ENCODE measurements around the gene ARSH. TPM values are rescaled to one million over a fixed set of nuclear protein-coding genes. Genes with fewer than 3 reads are reported as not detected.

ARSH gene
- total RNA-seq, 1 experiment from 2014 or later, result not detected

DNA sequence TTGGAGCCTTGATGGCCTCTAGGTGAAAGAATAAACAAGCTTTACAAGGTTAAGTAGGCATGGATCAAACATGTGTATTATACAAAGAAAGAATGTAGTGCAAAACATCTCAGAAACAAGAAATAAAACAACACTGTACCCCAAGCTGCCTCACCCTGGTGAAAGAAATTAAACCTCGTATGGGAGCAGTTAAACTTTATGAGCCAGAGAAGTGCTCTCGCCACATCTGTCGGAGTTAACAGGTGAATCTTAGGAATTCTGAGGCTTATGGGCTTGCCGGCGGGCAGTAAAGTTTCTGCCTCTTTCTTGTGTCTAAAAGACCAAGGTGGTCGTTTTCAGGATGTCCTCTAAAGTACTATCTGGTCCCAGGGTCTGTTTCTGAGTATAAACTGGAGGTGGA lies 34.0 kb upstream of the ARSH start:
- no peaks in the 10 kb centered on the region for H3K4me1 ChIP-seq (ENCODE audit: control insufficient read depth in 1 of 2, insufficient read depth in 2 of 2, low read length in 2 of 2)
- no peak overlapping the region for H3K4me3 ChIP-seq (replicated peaks in 1 of 2; ENCODE audit: low read depth in 1 of 2, low read length in 2 of 2)
- H3K4me2 ChIP-seq (ENCODE audit: low read length), result no peak overlapping the region
- H3K9me2 ChIP-seq (ENCODE audit: insufficient read depth), result no peaks in the 10 kb centered on the region
- H3K36me3 ChIP-seq (ENCODE audit: control insufficient read depth in 1 of 2, insufficient read depth in 2 of 2, low read length in 2 of 2), result no peaks in the 10 kb centered on the region
- ATAC-seq, result no peak
- DNase-seq (ENCODE audit: low read depth, low spot score), result no peak
- no peak overlapping the region for H3K9ac ChIP-seq (ENCODE audit: low read length)
- POLR2A ChIA-PET, result no interaction called here
- H3K79me2 ChIP-seq (ENCODE audit: insufficient read depth, low read length), result no peaks in the 10 kb centered on the region
- TF ChIP-seq SIN3A (IDR thresholded peaks at IDR 0.05; ENCODE audit: low read depth) (no peak), RAD21 (IDR thresholded peaks at IDR 0.05; ENCODE audit: low read depth) (no peak), EGR1 (IDR thresholded peaks at IDR 0.05; ENCODE audit: low read depth) (no peak), POLR2AphosphoS5 (IDR thresholded peaks at IDR 0.05; ENCODE audit: low read depth, low read length) (no peak), JUND (IDR thresholded peaks at IDR 0.05) (no peak), TCF7L2 (IDR thresholded peaks at IDR 0.05; ENCODE audit: borderline replicate concordance, extremely low read depth, insufficient read depth, insufficient read length) (no peak), FOSL1 (IDR thresholded peaks at IDR 0.05; ENCODE audit: low read depth) (no peak), EZH2 (IDR thresholded peaks at IDR 0.05) (no peak), CBX3 (IDR thresholded peaks at IDR 0.05; ENCODE audit: low read depth) (no peak), ZFX (IDR thresholded peaks at IDR 0.05) (no peak)
- CTCF ChIA-PET, result no interaction called here
- H3K27me3 ChIP-seq (ENCODE audit: insufficient read depth, low read length), result no peaks in the 10 kb centered on the region
- H3K27ac ChIP-seq (ENCODE audit: low read depth, low read length), result no peak overlapping the region
- RAD21 ChIA-PET (ENCODE audit: low non-redundant PET in 1 of 2, low total read pairs in 2 of 2, uncharacterized antibody in 2 of 2, unreplicated experiment in 2 of 2), result no interaction called here
- intact Hi-C loops (cut with micrococcal nuclease), result no loop called here
- H3K9me3 ChIP-seq (ENCODE audit: control insufficient read depth in 1 of 2, insufficient read depth in 1 of 2, low read depth in 1 of 2, low read length in 2 of 2), result no peaks in the 10 kb centered on the region
- no peaks in the 10 kb centered on the region for H4K20me1 ChIP-seq (ENCODE audit: insufficient read depth)
- H2AFZ ChIP-seq (ENCODE audit: low read depth, low read length, poor library complexity, severe bottlenecking), result no peak overlapping the region
- BruUV-seq (replicated peaks), result no TSS peak

DNA sequence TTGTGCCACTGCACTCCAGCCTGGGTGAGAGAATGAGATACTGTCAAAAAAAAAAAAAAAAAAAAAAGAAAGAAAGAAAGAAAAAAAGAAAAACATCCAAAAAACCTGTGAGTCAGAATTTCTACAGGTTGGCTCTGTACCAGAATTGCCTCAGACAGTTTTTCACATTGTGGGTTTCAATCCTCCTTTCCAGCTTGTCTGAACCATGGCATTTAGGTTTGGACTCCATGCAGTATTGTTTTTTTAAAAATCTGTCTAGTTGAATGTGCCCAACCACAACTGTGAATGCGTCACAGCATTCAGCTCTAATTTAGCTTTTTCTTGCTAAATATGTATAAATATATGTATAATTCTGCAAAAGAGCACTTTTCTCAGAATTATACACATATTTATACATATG lies 31.4 kb upstream of the ARSH start:
- TF ChIP-seq, protein P1, sequence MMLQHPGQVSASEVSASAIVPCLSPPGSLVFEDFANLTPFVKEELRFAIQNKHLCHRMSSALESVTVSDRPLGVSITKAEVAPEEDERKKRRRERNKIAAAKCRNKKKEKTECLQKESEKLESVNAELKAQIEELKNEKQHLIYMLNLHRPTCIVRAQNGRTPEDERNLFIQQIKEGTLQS (IDR thresholded peaks at IDR 0.05), result no peak
- TF ChIP-seq CBX3 (IDR thresholded peaks at IDR 0.05; ENCODE audit: low read depth) (no peak), CEBPB (IDR thresholded peaks at IDR 0.05; ENCODE audit: low read depth) (no peak), SP1 (IDR thresholded peaks at IDR 0.05; ENCODE audit: low read depth) (no peak), ZNF274 (IDR thresholded peaks at IDR 0.05; ENCODE audit: low read depth, low read length) (no peak), POLR2A (IDR thresholded peaks at IDR 0.05; ENCODE audit: borderline replicate concordance, extremely low read depth, insufficient read depth, insufficient read length) (no peak), TCF7L2 (IDR thresholded peaks at IDR 0.05; ENCODE audit: borderline replicate concordance, extremely low read depth, insufficient read depth, insufficient read length) (no peak), POLR2AphosphoS5 (IDR thresholded peaks at IDR 0.05; ENCODE audit: low read depth, low read length) (no peak), EZH2 (IDR thresholded peaks at IDR 0.05) (no peak), ELF1 (IDR thresholded peaks at IDR 0.05; ENCODE audit: borderline replicate concordance, low read depth) (no peak), SIN3A (IDR thresholded peaks at IDR 0.05; ENCODE audit: low read depth) (no peak), FOSL1 (IDR thresholded peaks at IDR 0.05; ENCODE audit: low read depth) (no peak)
- TF ChIP-seq, protein P2, sequence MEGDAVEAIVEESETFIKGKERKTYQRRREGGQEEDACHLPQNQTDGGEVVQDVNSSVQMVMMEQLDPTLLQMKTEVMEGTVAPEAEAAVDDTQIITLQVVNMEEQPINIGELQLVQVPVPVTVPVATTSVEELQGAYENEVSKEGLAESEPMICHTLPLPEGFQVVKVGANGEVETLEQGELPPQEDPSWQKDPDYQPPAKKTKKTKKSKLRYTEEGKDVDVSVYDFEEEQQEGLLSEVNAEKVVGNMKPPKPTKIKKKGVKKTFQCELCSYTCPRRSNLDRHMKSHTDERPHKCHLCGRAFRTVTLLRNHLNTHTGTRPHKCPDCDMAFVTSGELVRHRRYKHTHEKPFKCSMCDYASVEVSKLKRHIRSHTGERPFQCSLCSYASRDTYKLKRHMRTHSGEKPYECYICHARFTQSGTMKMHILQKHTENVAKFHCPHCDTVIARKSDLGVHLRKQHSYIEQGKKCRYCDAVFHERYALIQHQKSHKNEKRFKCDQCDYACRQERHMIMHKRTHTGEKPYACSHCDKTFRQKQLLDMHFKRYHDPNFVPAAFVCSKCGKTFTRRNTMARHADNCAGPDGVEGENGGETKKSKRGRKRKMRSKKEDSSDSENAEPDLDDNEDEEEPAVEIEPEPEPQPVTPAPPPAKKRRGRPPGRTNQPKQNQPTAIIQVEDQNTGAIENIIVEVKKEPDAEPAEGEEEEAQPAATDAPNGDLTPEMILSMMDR (IDR thresholded peaks at IDR 0.05 in 2 of 3, conservative IDR thresholded peaks at IDR 0.05 in 1 of 3; ENCODE audit: borderline replicate concordance in 1 of 3, insufficient read depth in 1 of 3, low read depth in 2 of 3, low read length in 2 of 3), result no peak
- TF ChIP-seq, protein P3, sequence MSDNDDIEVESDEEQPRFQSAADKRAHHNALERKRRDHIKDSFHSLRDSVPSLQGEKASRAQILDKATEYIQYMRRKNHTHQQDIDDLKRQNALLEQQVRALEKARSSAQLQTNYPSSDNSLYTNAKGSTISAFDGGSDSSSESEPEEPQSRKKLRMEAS (IDR thresholded peaks at IDR 0.05), result no peak
- TF ChIP-seq, protein P4, sequence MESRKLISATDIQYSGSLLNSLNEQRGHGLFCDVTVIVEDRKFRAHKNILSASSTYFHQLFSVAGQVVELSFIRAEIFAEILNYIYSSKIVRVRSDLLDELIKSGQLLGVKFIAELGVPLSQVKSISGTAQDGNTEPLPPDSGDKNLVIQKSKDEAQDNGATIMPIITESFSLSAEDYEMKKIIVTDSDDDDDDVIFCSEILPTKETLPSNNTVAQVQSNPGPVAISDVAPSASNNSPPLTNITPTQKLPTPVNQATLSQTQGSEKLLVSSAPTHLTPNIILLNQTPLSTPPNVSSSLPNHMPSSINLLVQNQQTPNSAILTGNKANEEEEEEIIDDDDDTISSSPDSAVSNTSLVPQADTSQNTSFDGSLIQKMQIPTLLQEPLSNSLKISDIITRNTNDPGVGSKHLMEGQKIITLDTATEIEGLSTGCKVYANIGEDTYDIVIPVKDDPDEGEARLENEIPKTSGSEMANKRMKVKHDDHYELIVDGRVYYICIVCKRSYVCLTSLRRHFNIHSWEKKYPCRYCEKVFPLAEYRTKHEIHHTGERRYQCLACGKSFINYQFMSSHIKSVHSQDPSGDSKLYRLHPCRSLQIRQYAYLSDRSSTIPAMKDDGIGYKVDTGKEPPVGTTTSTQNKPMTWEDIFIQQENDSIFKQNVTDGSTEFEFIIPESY (IDR thresholded peaks at IDR 0.05; ENCODE audit: extremely low read depth, insufficient replicate concordance, low read length), result no peak
- POLR2A ChIA-PET, result no interaction called here
- H3K9ac ChIP-seq (ENCODE audit: low read length), result no peak overlapping the region
- no peaks in the 10 kb centered on the region for H3K4me1 ChIP-seq (ENCODE audit: control insufficient read depth in 1 of 2, insufficient read depth in 2 of 2, low read length in 2 of 2)
- ATAC-seq (no peak), DNase-seq (ENCODE audit: low read depth, low spot score) (no peak)
- H3K27ac ChIP-seq (ENCODE audit: low read depth, low read length), result no peak overlapping the region
- intact Hi-C loops (cut with micrococcal nuclease), result no loop called here
- CTCF ChIA-PET, result no interaction called here
- H3K9me3 ChIP-seq (ENCODE audit: control insufficient read depth in 1 of 2, insufficient read depth in 1 of 2, low read depth in 1 of 2, low read length in 2 of 2), result no peaks in the 10 kb centered on the region
- no peaks in the 10 kb centered on the region for H3K36me3 ChIP-seq (ENCODE audit: control insufficient read depth in 1 of 2, insufficient read depth in 2 of 2, low read length in 2 of 2)
- no TSS peak for BruUV-seq (replicated peaks)
- no peaks in the 10 kb centered on the region for H3K79me2 ChIP-seq (ENCODE audit: insufficient read depth, low read length)
- H3K4me3 ChIP-seq (replicated peaks in 1 of 2; ENCODE audit: low read depth in 1 of 2, low read length in 2 of 2), result no peak overlapping the region
- RAD21 ChIA-PET (ENCODE audit: low non-redundant PET in 1 of 2, low total read pairs in 2 of 2, uncharacterized antibody in 2 of 2, unreplicated experiment in 2 of 2), result no interaction called here
- H3K27me3 ChIP-seq (ENCODE audit: insufficient read depth, low read length), result no peaks in the 10 kb centered on the region
- H3K9me2 ChIP-seq (ENCODE audit: insufficient read depth), result no peaks in the 10 kb centered on the region
- H4K20me1 ChIP-seq (ENCODE audit: insufficient read depth), result no peaks in the 10 kb centered on the region
- no peak overlapping the region for H2AFZ ChIP-seq (ENCODE audit: low read depth, low read length, poor library complexity, severe bottlenecking)
- no peak overlapping the region for H3K4me2 ChIP-seq (ENCODE audit: low read length)
